Kidney (tissue), 14 donors: Measurements from ENCODE around the gene CACNA1F. TPM values are rescaled to one million over a fixed set of nuclear protein-coding genes. Genes with fewer than 3 reads are reported as not detected.

Experiments used
- DNase-seq, 5 donors: peaks; one replicate each; pipeline ENCODE4 v3.0.0-alpha.2; 2013 to 2020
- FAIRE-seq: peaks from 2 replicates; lab custom pipeline; 2012; peaks lifted over from hg19 to GRCh38; lab: Jason Lieb, UNC
- H3K27ac ChIP-seq, 2 donors: one replicate each; pipeline ENCODE4 v1.7.0; 2013; ENCODE audit warnings: low read depth in 2 of 2, low read length in 2 of 2, inconsistent platforms in 1 of 2
- H3K27me3 ChIP-seq: one replicate; pipeline ENCODE4 v1.7.1; 2013; ENCODE audit warnings: low read length, inconsistent platforms; ENCODE audit not compliant: control insufficient read depth, insufficient read depth
- H3K36me3 ChIP-seq, 3 donors: one replicate each; pipeline versions ENCODE4 v1.7.0 to v1.7.1; 2013; ENCODE audit warnings: low read length in 3 of 3, control low read depth in 1 of 3, inconsistent platforms in 1 of 3; ENCODE audit not compliant: insufficient read depth in 3 of 3, control insufficient read depth in 2 of 3
- H3K4me1 ChIP-seq, 3 donors: one replicate each; pipeline versions ENCODE4 v1.7.0 to v1.7.1; 2013; ENCODE audit warnings: low read length in 3 of 3, inconsistent platforms in 1 of 3, low read depth in 1 of 3; ENCODE audit not compliant: control insufficient read depth in 2 of 3, insufficient read depth in 2 of 3
- H3K4me3 ChIP-seq, 3 donors: one replicate each; pipeline versions ENCODE4 v1.7.0 to v1.8.1; 2013; ENCODE audit warnings: low read length in 3 of 3, control low read depth in 1 of 3, inconsistent platforms in 1 of 3
- H3K9ac ChIP-seq, 3 donors: one replicate each; pipeline versions ENCODE4 v1.7.0 to v1.7.1; 2013; ENCODE audit warnings: low read length in 3 of 3, control low read depth in 1 of 3, inconsistent platforms in 1 of 3
- H3K9me3 ChIP-seq, 3 donors: one replicate each; pipeline versions ENCODE4 v1.7.0 to v1.7.1; 2013; ENCODE audit warnings: low read length in 3 of 3, control low read depth in 1 of 3, inconsistent platforms in 1 of 3; ENCODE audit not compliant: control insufficient read depth in 2 of 3, insufficient read depth in 1 of 3
- intact Hi-C: fragments of 100-400 bp; cut with DNase I; formaldehyde crosslinking; loops from one replicate; pipeline ENCODE4 v1.11.1; 2022
- polyA plus RNA-seq: library from polyadenylated mRNA; stranded (reverse); fragments of 350-450 nt; fragmentation: Illumina TruSeq; extraction: RNeasy Lipid Tissue Mini Kit (QIAGEN cat#74804); gene quantifications from one replicate; pipeline ENCODE4 v1.2.3, GENCODE V29; 2014; ENCODE audit warnings: low read depth, low replicate concordance; ENCODE audit not compliant: insufficient read depth
- total RNA-seq: library from RNA; stranded (reverse); fragmentation: NEBNext Ultra II Directional; extraction: Animal tissue kit (Norgen Biotek cat#: 25700); gene quantifications from one replicate; pipeline ENCODE4 v1.2.1, GENCODE V29; 2021
- TF ChIP-seq, protein P1 (sequence below): IDR thresholded peaks from 3 replicates; pipeline ENCODE4 v1.5.1; 2012; ENCODE audit warnings: mild to moderate bottlenecking, moderate library complexity, borderline replicate concordance; ENCODE audit not compliant: insufficient read depth; ENCODE audit errors: extremely low read depth
- donor health status: control.
- donor health status: control.
- donor health status: control.
- donor health status: control.
- donor health status: control.
- donor health status: DM: yes; HTN: yes; CAD: no.
- donor health status: Normal renal cell carcinoma (clear cell type).

CACNA1F gene
- total and polyA plus RNA-seq, 2 donors from 2014 or later: 0.15 to 0.25 TPM

- Histone ChIP-seq H3K27ac (no peak overlapping the region), H3K36me3 (no peaks in the 10 kb centered on the region), H3K27me3 (no peaks in the 10 kb centered on the region), H3K4me3 (no peak overlapping the region), H3K9me3 (no peaks in the 10 kb centered on the region), H3K4me1 (no peaks in the 10 kb centered on the region), H3K9ac (no peak overlapping the region)
- TF ChIP-seq, protein P1, sequence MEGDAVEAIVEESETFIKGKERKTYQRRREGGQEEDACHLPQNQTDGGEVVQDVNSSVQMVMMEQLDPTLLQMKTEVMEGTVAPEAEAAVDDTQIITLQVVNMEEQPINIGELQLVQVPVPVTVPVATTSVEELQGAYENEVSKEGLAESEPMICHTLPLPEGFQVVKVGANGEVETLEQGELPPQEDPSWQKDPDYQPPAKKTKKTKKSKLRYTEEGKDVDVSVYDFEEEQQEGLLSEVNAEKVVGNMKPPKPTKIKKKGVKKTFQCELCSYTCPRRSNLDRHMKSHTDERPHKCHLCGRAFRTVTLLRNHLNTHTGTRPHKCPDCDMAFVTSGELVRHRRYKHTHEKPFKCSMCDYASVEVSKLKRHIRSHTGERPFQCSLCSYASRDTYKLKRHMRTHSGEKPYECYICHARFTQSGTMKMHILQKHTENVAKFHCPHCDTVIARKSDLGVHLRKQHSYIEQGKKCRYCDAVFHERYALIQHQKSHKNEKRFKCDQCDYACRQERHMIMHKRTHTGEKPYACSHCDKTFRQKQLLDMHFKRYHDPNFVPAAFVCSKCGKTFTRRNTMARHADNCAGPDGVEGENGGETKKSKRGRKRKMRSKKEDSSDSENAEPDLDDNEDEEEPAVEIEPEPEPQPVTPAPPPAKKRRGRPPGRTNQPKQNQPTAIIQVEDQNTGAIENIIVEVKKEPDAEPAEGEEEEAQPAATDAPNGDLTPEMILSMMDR: no peak
- DNase-seq (no peak), FAIRE-seq (no peak)
- intact Hi-C loops: no loop called here
Observed at GRCh38 chrX:49214996-49215526, 18.1 kb downstream of the CACNA1F start.

DNA sequence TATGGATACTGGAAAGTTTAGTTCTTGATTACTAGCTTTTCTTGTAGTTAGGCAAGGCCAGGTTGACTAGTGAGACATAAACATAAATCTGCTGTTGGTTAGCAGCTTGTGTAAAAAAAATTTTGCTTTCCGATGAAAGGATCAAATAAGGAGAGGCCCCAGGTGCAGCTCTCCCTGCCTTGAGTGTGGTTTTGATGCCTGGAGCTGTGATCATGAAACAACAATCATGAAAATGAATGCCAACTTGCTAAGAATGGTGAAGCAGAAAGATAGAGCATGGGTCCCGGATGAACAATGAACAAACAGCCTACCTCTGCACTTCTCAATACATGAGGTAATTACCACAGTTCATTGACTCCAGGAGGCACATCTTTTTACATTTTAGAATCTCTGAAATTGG is 18.7 kb downstream of the CACNA1F start:
- FAIRE-seq: no peak
- Histone ChIP-seq H3K4me1 (no peaks in the 10 kb centered on the region), H3K9me3 (no peaks in the 10 kb centered on the region), H3K36me3 (no peaks in the 10 kb centered on the region), H3K27me3 (no peaks in the 10 kb centered on the region), H3K4me3 (no peak overlapping the region), H3K9ac (no peak overlapping the region), H3K27ac (no peak overlapping the region)
- no peak for DNase-seq
- intact Hi-C loops: no loop called here
- TF ChIP-seq, protein P1: no peak

- FAIRE-seq (no peak), DNase-seq (no peak)
- no peaks in the 10 kb centered on the region for H3K4me1 ChIP-seq
- H3K36me3 ChIP-seq: no peaks in the 10 kb centered on the region
- TF ChIP-seq, protein P1: no peak
- H3K4me3 ChIP-seq: no peak overlapping the region
- H3K27me3 ChIP-seq: no peaks in the 10 kb centered on the region
- H3K9ac ChIP-seq: no peak overlapping the region
- no peak overlapping the region for H3K27ac ChIP-seq
- no peaks in the 10 kb centered on the region for H3K9me3 ChIP-seq
- intact Hi-C loops: no loop called here
Observed at GRCh38 chrX:49212861-49213260, 20.3 kb downstream of the CACNA1F start.

DNA sequence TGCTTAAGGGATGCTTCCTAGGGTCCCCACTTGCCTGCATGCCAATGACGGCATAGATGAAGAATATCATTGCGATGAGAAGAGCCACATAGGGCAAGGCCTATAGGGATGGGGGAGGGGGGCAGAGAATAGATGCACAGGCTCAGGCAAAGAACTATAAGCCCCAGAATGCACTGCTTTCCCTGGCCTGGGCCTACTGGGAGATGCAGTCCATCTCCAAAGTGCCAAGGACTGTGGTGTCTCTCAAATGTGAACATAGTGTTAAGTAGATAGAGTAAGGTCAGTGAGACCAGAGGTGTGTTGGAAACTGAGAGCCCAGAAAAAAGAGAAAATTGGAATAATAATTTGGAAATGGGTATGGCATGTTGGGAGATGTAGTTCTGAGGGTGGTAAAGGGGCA is 20.9 kb downstream of the CACNA1F start:
- Histone ChIP-seq H3K4me3 (no peak overlapping the region), H3K27ac (no peak overlapping the region), H3K9me3 (no peaks in the 10 kb centered on the region), H3K36me3 (no peaks in the 10 kb centered on the region), H3K27me3 (no peaks in the 10 kb centered on the region), H3K4me1 (no peaks in the 10 kb centered on the region), H3K9ac (no peak overlapping the region)
- intact Hi-C loops: no loop called here
- DNase-seq (no peak), FAIRE-seq (no peak)
- TF ChIP-seq, protein P1: no peak
